22Rv1 (cell line): Measurements from ENCODE around the gene BACH2.

Source experiments
- H3K27ac ChIP-seq: fragments of 450-650 bp; 2 replicates; pipeline ENCODE4 v1.5.1; 2017
- ZFX ChIP-seq: fragments of 450-650 bp; IDR thresholded peaks from 2 replicates; pipeline ENCODE4 v1.6.1; 2017; ENCODE audit warnings: antibody characterized with exemption, borderline replicate concordance
- TF ChIP-seq, protein P1 (sequence below): fragments of 450-650 bp; IDR thresholded peaks from 2 replicates; pipeline ENCODE4 v1.5.1; 2017; ENCODE audit warnings: mild to moderate bottlenecking

Gene BACH2

DNA sequence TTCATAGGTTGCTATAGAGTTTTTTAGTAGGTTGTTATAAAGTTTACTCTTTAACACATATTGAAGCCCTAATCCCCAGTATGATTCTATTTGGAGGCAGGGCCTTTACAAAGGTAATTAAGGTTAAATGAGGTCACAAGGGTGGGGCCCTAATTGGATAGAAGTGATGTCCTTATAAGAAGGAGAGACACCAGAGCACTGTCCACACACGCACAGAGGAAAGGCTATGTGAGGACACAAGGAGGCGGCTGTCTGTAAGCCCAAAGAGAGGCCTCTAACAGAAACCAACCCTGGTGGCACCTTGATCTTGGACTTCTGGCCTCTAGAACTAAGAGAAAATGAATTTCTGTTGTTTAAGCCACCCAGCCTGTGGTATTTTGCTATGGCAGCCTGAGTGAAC is 303.8 kb downstream of the BACH2 start:
- H3K27ac ChIP-seq = no peak overlapping the region
- no peak for TF ChIP-seq ZFX
- TF ChIP-seq, protein P1, sequence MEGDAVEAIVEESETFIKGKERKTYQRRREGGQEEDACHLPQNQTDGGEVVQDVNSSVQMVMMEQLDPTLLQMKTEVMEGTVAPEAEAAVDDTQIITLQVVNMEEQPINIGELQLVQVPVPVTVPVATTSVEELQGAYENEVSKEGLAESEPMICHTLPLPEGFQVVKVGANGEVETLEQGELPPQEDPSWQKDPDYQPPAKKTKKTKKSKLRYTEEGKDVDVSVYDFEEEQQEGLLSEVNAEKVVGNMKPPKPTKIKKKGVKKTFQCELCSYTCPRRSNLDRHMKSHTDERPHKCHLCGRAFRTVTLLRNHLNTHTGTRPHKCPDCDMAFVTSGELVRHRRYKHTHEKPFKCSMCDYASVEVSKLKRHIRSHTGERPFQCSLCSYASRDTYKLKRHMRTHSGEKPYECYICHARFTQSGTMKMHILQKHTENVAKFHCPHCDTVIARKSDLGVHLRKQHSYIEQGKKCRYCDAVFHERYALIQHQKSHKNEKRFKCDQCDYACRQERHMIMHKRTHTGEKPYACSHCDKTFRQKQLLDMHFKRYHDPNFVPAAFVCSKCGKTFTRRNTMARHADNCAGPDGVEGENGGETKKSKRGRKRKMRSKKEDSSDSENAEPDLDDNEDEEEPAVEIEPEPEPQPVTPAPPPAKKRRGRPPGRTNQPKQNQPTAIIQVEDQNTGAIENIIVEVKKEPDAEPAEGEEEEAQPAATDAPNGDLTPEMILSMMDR = no peak

DNA sequence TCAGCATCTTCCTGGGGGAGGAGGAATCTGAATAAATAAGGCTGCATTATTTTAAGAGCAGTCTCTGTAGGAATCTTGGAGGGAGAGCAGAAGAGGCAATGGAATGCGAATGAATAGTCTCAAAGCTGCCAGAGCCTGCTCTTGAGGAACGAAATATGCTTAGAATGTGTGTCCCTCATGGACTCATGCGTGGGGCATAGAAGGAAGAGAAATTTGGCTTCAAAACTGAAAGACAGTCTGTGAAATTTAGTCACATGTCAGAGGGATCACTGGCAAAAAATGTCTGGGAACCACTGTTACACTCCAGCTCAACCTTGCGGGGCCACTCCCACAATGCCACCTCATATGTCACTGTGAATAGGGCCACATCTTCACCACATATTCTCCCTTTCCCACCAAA is 306.9 kb downstream of the BACH2 start:
- H3K27ac ChIP-seq = no peak overlapping the region
- TF ChIP-seq, protein P1 = no peak

DNA sequence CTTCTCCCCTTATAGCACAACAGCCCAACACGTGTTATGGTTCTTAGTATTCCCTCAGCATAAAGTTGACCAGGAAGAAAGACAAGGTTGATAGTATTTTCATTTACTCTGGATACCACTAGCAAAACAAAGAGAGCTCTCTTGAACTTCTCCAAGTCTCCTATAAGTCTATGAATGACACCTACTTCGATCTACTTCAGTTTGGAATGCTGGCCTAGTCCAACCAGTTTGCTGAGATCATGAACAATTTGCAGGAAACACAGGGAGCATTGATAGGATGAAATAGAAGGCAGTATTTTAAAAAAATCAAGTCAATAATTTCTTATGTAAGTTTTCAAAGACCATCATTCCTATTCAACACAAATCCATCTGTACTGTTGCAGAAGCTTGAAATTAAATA is 308.8 kb downstream of the BACH2 start:
- H3K27ac ChIP-seq = no peak overlapping the region
- TF ChIP-seq, protein P1 = no peak
- TF ChIP-seq ZFX = no peak

DNA sequence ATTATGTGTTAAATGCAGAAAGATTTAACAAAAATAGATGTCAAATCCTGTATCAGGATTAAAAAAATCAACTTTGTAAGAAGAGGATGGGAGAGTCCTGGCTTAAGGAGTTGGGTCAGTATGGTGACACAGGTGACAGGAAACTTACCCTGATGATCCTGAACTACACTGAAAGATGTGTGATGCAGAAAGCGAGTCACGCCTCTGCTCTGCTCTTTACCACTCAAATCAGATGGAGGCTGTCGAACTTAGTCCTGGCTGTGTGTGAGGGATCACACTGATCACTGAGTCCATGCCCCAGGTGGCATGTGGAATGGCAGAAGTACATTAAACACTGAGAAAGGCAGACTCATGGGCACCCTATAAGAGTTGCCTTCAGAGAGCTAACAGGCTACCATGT is 309.5 kb downstream of the BACH2 start:
- TF ChIP-seq, protein P1 = no peak
- no peak for TF ChIP-seq ZFX
- H3K27ac ChIP-seq = no peak overlapping the region

DNA sequence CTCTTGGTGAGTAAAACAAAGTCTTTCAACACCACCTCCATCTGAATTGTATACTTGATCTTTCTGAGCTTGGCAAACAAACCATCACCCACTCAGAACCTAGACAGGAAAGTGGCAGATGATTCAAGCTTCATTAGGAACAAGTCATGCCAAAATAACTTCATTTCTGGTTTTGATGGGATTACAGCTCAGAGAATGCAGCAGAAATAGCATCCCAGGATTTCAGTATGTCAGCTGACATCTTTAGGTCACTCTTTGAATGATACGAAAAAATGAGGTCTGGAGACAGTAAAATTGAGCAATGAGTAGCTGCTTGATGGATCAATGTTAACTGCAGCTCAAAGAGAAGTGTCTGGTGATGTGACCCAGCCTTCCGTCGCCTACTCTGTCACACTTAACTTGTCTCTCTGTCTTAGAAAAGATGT is 310.0 kb downstream of the BACH2 start:
- no peak for TF ChIP-seq ZFX
- TF ChIP-seq, protein P1 = no peak
- H3K27ac ChIP-seq = no peak overlapping the region

DNA sequence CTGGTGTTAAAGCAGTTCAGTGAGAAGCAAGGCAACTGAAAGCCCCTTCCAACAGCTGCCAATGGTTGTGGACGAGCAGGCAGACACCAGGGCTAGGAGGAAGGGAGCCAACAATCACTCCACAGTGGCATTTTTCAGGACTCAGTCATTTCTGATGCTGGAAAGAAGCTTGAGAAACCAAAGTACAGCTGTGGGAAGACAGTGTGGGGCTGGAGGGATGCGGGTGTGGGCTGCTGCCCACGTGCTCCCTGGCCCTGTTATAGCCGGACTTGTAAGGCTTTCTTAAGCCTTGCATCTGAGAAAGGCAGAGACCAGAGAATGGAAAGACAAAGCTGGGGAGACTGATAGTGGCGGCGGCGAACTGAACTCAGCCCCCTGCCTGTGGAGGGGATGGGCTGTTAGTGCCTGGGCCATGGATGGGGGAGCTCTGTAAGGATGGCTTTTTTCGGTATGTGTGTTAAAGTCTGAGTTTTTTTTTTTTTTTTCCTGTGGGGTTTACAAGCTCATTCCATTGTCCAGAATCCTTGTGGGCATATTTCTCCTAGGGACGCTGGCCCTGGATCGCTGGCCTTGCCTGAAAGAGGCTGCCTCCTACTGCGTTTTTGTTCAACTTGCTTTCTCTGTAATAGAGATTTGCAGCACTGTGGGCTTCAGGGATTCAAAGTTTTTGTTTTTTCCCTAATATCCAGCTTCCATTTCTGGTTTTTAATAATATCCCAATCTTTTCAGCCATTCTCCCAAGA is 310.7 kb downstream of the BACH2 start:
- H3K27ac ChIP-seq = no peak overlapping the region

More for the DNA sequence above, 310.7 kb downstream of the BACH2 start:
- TF ChIP-seq, protein P1 = no peak
- no peak for TF ChIP-seq ZFX
